Esophagus muscularis mucosa (tissue), 2 donors: ENCODE measurements around the gene SECISBP2.

ENCODE experiments used
- POLR2A ChIP-seq: fragments of 450-650 bp; IDR thresholded peaks from one replicate; pipeline ENCODE4 v1.6.1; 2017; ENCODE audit warnings: antibody characterized with exemption, moderate library complexity, mild to moderate bottlenecking, low read depth
- POLR2AphosphoS5 ChIP-seq, 2 donors: sonication (generic); formaldehyde crosslinking; IDR thresholded peaks; one replicate each; pipeline ENCODE4 v1.6.1; 2017; ENCODE audit warnings: antibody characterized with exemption in 2 of 2

- no peak for TF ChIP-seq POLR2A
- no peak for TF ChIP-seq POLR2AphosphoS5 (IDR thresholded peaks at IDR 0.05)
These were observed 12.4 kb upstream of the SECISBP2 start for GRCh38 chr9:89305868-89306267.
